Sigmoid colon (tissue), 7 donors: ENCODE measurements around the gene PLTP. TPM values are rescaled to one million over a fixed set of nuclear protein-coding genes. Genes with fewer than 3 reads are reported as not detected.
A peak's percentile ranks its signal among the peaks of the same experiment; 100 is the strongest.

Experiments
- DNase-seq: peaks from one replicate; pipeline ENCODE4 v3.0.0-alpha.2; 2019
- H3K27ac ChIP-seq, 4 donors: fragments of 200-600 bp; sonication (generic); one replicate each; pipeline ENCODE4 v1.5.1; 2016 to 2019; ENCODE audit warnings: mild to moderate bottlenecking in 1 of 4
- H3K27me3 ChIP-seq, 3 donors: fragments of 200-600 bp; sonication (generic); one replicate each; pipeline ENCODE4 v1.5.1; 2019; ENCODE audit warnings: mild to moderate bottlenecking in 1 of 3
- H3K36me3 ChIP-seq, 4 donors: fragments of 200-600 bp; sonication (generic); one replicate each; pipeline ENCODE4 v1.5.1; 2016 to 2019
- H3K4me1 ChIP-seq, 4 donors: fragments of 200-600 bp; sonication (generic); one replicate each; pipeline ENCODE4 v1.5.1; 2017 to 2019
- H3K4me3 ChIP-seq, 4 donors: fragments of 200-600 bp; sonication (generic); one replicate each; pipeline ENCODE4 v1.5.1; 2017 to 2019; ENCODE audit warnings: mild to moderate bottlenecking in 2 of 4, moderate library complexity in 1 of 4
- H3K9me3 ChIP-seq, 4 donors: fragments of 200-600 bp in 3 of 4; sonication (generic) in 3 of 4; one replicate each; pipeline versions ENCODE4 v1.5.1 to v1.6.1; 2013 to 2019
- CTCF ChIP-seq, 4 experiments: fragments of 450-650 bp in 3 of 4; fragments of 200-600 bp in 1 of 4; IDR thresholded peaks; one replicate each; pipeline ENCODE4 v1.5.1; 2016 to 2019; ENCODE audit warnings: antibody characterized with exemption in 4 of 4, mild to moderate bottlenecking in 3 of 4, moderate library complexity in 2 of 4
- EP300 ChIP-seq, 4 donors: sonication (generic); formaldehyde crosslinking; IDR thresholded peaks; one replicate each; pipeline ENCODE4 v1.6.1; 2017; ENCODE audit warnings: antibody characterized with exemption in 4 of 4
- POLR2A ChIP-seq, 2 donors: fragments of 450-650 bp; IDR thresholded peaks; one replicate each; pipeline ENCODE4 v1.6.1; 2016; ENCODE audit warnings: antibody characterized with exemption in 2 of 2, mild to moderate bottlenecking in 2 of 2, moderate library complexity in 2 of 2
- POLR2AphosphoS5 ChIP-seq, 4 donors: sonication (generic); formaldehyde crosslinking; IDR thresholded peaks; one replicate each; pipeline ENCODE4 v1.6.1; 2017; ENCODE audit warnings: antibody characterized with exemption in 4 of 4
- WGBS, 2 donors: extraction: QIAGEN DNeasy Blood & Tissue Kit; methylation state at CpG; one replicate each; pipeline ENCODE4 v1.1.7; 2013; 5-methylcytosine and 5-hydroxymethylcytosine counted together
- intact Hi-C: fragments of 100-400 bp; cut with DNase I; formaldehyde crosslinking; loops from one replicate; pipeline ENCODE4 v1.15.1; 2023
- polyA plus RNA-seq, 3 donors: library from polyadenylated mRNA; stranded (reverse); fragments of 200-250 nt; gene quantifications; one replicate each; pipeline ENCODE4 v1.2.3, GENCODE V29; 2013
- total RNA-seq, 4 donors: library from RNA; depleted of rRNA; stranded (reverse); fragments of >200 nt; gene quantifications; one replicate each; pipeline ENCODE4 v1.1.0, GENCODE V29; 2016
- donor health status: healthy with polysubstance abuse.
- donor health status: Bipolar disorder and iron deficiency.
- donor health status: healthy.

PLTP gene
- total and polyA plus RNA-seq, 7 donors: 36.6 to 296 (median 68.7) TPM

- no peak for DNase-seq
- Histone ChIP-seq H3K27ac (no peak overlapping the region), H3K4me3 (no peak overlapping the region), H3K36me3 (peaks cover 7 to 62% (median 13%) of the 10 kb centered on the region in 4 donors), H3K27me3 (no peaks in the 10 kb centered on the region), H3K4me1 (peaks cover 0 to 12% (median 9%) of the 10 kb centered on the region in 4 donors), H3K9me3 (no peaks in the 10 kb centered on the region)
- intact Hi-C loops: no loop called here
- WGBS, 2 donors: 92 to 98% methylated on average over 2 of the region's 2 CpGs
- no peak for TF ChIP-seq POLR2A (IDR thresholded peaks at IDR 0.05)
- TF ChIP-seq POLR2AphosphoS5 (IDR thresholded peaks at IDR 0.05): no peak
- TF ChIP-seq CTCF (IDR thresholded peaks at IDR 0.05): no peak
- no peak for TF ChIP-seq EP300 (IDR thresholded peaks at IDR 0.05)
Measured at GRCh38 chr20:45850238-45850637, 61.7 kb downstream of the PLTP start.

DNA sequence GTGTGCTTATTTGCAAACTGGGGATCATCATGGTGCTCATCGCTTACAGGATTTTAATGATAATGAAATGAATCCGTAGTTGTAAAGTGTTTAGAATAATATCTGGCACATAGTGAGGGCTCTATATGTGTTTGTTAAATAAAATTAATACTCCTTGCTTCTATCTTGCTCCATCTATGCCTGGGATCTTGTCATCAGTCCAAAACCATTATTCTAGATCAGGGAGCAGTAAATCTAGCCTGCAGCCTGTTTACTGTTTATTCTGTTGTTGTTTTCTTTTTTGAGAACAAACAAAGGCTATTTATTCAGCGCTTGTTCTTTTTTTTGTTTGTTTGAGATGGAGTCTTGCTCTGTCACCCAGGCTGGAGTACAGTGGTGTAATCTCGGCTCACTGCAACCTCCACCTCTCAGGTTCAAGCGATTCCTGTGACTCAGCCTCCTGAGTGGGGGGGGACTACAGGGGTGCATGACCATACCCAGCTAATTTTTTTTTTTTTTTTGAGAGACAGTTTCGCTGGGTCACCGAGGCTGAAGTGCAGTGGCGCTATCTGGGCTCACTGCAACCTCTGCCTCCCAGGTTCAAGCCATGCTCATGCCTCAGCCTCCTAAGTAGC, 62.9 kb downstream of the PLTP start:
- Histone ChIP-seq H3K4me1 (peaks cover 0 to 9% (median 2%) of the 10 kb centered on the region in 4 donors), H3K4me3 (no peak overlapping the region), H3K9me3 (no peaks in the 10 kb centered on the region), H3K27ac (no peak overlapping the region), H3K27me3 (no peaks in the 10 kb centered on the region), H3K36me3 (peaks cover 10 to 74% (median 18%) of the 10 kb centered on the region in 4 donors)
- intact Hi-C loops: no loop called here
- peak; percentile 25 for DNase-seq
- WGBS, 2 donors: 93 to 95% methylated on average over 8 of the region's 8 CpGs
- no peak for TF ChIP-seq POLR2A (IDR thresholded peaks at IDR 0.05)
- TF ChIP-seq POLR2AphosphoS5 (IDR thresholded peaks at IDR 0.05): no peak
- no peak for TF ChIP-seq CTCF (IDR thresholded peaks at IDR 0.05)
- no peak for TF ChIP-seq EP300 (IDR thresholded peaks at IDR 0.05)

Other genes starting within 250 kb of the PLTP start
- gene WFDC11, start 241.9 kb downstream of the PLTP start, total RNA-seq: not detected
- gene WFDC11, start 241.9 kb downstream of the PLTP start, polyA plus RNA-seq: not detected
- gene WFDC13, start 210.1 kb downstream of the PLTP start, total RNA-seq: not detected
- gene WFDC13, start 210.1 kb downstream of the PLTP start, polyA plus RNA-seq: not detected
- gene WFDC10B, start 207.1 kb downstream of the PLTP start, total RNA-seq: not detected
- gene WFDC10B, start 207.1 kb downstream of the PLTP start, polyA plus RNA-seq: under 1 TPM in 1 of 3 donors, not detected in 2; 0.52 TPM
- gene SPINT4, start 189.8 kb downstream of the PLTP start, total RNA-seq: not detected
- not detected for gene SPINT4, start 189.8 kb downstream of the PLTP start, polyA plus RNA-seq
- 1 to 10 TPM in 3 of 4 donors, not detected in 1; 2.9 to 7.7 (median 3.9) TPM for gene WFDC3, start 120.3 kb downstream of the PLTP start, total RNA-seq
- 10 to 100 TPM in 2 of 3 donors, 1 to 10 TPM in 1; 4.6 to 19.2 (median 13.9) TPM for gene WFDC3, start 120.3 kb downstream of the PLTP start, polyA plus RNA-seq
- gene DNTTIP1, start 120.2 kb downstream of the PLTP start, total RNA-seq: 10 to 100 TPM; 33.0 to 59.9 (median 40.6) TPM
- 100 to 1,000 TPM in 1 of 3 donors, 10 to 100 TPM in 2; 51.9 to 107 (median 71.4) TPM for gene DNTTIP1, start 120.2 kb downstream of the PLTP start, polyA plus RNA-seq
- 1 to 10 TPM in 1 of 4 donors, not detected in 3; 3.3 TPM for gene UBE2C, start 99.5 kb downstream of the PLTP start, total RNA-seq
- gene UBE2C, start 99.5 kb downstream of the PLTP start, polyA plus RNA-seq: 10 to 100 TPM; 12.6 to 90.3 (median 29.6) TPM
- 1 to 10 TPM in 1 of 4 donors, under 1 TPM in 1, not detected in 2; 0.95 to 1.6 TPM for gene TNNC2, start 84.8 kb downstream of the PLTP start, total RNA-seq
- 10 to 100 TPM in 2 of 3 donors, 1 to 10 TPM in 1; 2.9 to 15.6 (median 10.2) TPM for gene TNNC2, start 84.8 kb downstream of the PLTP start, polyA plus RNA-seq
- 10 to 100 TPM; 46.7 to 82.5 (median 52.2) TPM for gene SNX21, start 78.4 kb downstream of the PLTP start, total RNA-seq
- gene SNX21, start 78.4 kb downstream of the PLTP start, polyA plus RNA-seq: 10 to 100 TPM; 10.4 to 16.8 (median 15.2) TPM
- gene ACOT8, start 54.8 kb downstream of the PLTP start, total RNA-seq: 10 to 100 TPM; 28.5 to 42.5 (median 35.0) TPM
- gene ACOT8, start 54.8 kb downstream of the PLTP start, polyA plus RNA-seq: 100 to 1,000 TPM in 1 of 3 donors, 10 to 100 TPM in 2; 51.0 to 131 (median 80.5) TPM
- gene ZSWIM3, start 54.5 kb downstream of the PLTP start, total RNA-seq: 1 to 10 TPM; 1.7 to 3.5 (median 2.9) TPM
- 1 to 10 TPM; 2.4 to 3.5 (median 2.5) TPM for gene ZSWIM3, start 54.5 kb downstream of the PLTP start, polyA plus RNA-seq
- 1 to 10 TPM; 6.4 to 9.4 (median 7.1) TPM for gene ZSWIM1, start 30.9 kb downstream of the PLTP start, total RNA-seq
- 1 to 10 TPM; 3.6 to 6.5 (median 3.9) TPM for gene ZSWIM1, start 30.9 kb downstream of the PLTP start, polyA plus RNA-seq
- gene SPATA25, start 24.5 kb downstream of the PLTP start, total RNA-seq: 1 to 10 TPM; 1.6 to 7.5 (median 3.0) TPM
- 1 to 10 TPM in 1 of 3 donors, not detected in 2; 1.7 TPM for gene SPATA25, start 24.5 kb downstream of the PLTP start, polyA plus RNA-seq
- gene NEURL2, start 20.9 kb downstream of the PLTP start, total RNA-seq: 10 to 100 TPM; 18.9 to 25.8 (median 20.3) TPM
- gene NEURL2, start 20.9 kb downstream of the PLTP start, polyA plus RNA-seq: 1 to 10 TPM; 1.8 to 4.6 (median 3.9) TPM
- gene CTSA, start 20.8 kb downstream of the PLTP start, total RNA-seq: 10 to 100 TPM; 45.7 to 79.5 (median 56.7) TPM
- gene CTSA, start 20.8 kb downstream of the PLTP start, polyA plus RNA-seq: 100 to 1,000 TPM in 2 of 3 donors, 10 to 100 TPM in 1; 64.9 to 203 (median 169) TPM
- gene PCIF1, start 22.5 kb upstream of the PLTP start, total RNA-seq: 10 to 100 TPM; 31.4 to 39.3 (median 32.5) TPM
- 10 to 100 TPM; 26.4 to 37.8 (median 27.2) TPM for gene PCIF1, start 22.5 kb upstream of the PLTP start, polyA plus RNA-seq
- gene ZNF335, start 60.0 kb upstream of the PLTP start, total RNA-seq: 10 to 100 TPM; 12.0 to 24.4 (median 14.9) TPM
- 10 to 100 TPM in 1 of 3 donors, 1 to 10 TPM in 2; 5.4 to 17.1 (median 5.5) TPM for gene ZNF335, start 60.0 kb upstream of the PLTP start, polyA plus RNA-seq
- gene MMP9, start 96.8 kb upstream of the PLTP start, total RNA-seq: under 1 TPM in 1 of 4 donors, not detected in 3; 0.27 TPM
- 10 to 100 TPM in 1 of 3 donors, 1 to 10 TPM in 1, under 1 TPM in 1; 0.60 to 27.1 (median 2.5) TPM for gene MMP9, start 96.8 kb upstream of the PLTP start, polyA plus RNA-seq
- under 1 TPM in 1 of 4 donors, not detected in 3; 0.14 TPM for gene SLC12A5, start 117.1 kb upstream of the PLTP start, total RNA-seq
- 1 to 10 TPM in 1 of 3 donors, not detected in 2; 1.4 TPM for gene SLC12A5, start 117.1 kb upstream of the PLTP start, polyA plus RNA-seq
- 10 to 100 TPM; 22.4 to 39.2 (median 29.5) TPM for gene NCOA5, start 177.8 kb upstream of the PLTP start, total RNA-seq
- 10 to 100 TPM; 10.6 to 19.5 (median 11.4) TPM for gene NCOA5, start 177.8 kb upstream of the PLTP start, polyA plus RNA-seq
- 10 to 100 TPM in 2 of 4 donors, 1 to 10 TPM in 2; 5.0 to 15.6 (median 11.1) TPM for gene CD40, start 206.2 kb upstream of the PLTP start, total RNA-seq
- 10 to 100 TPM in 1 of 3 donors, 1 to 10 TPM in 2; 3.6 to 25.2 (median 7.9) TPM for gene CD40, start 206.2 kb upstream of the PLTP start, polyA plus RNA-seq